Smooth muscle cell (in vitro differentiated cells): ENCODE measurements around the gene TMEM184A. TPM values are rescaled to one million over a fixed set of nuclear protein-coding genes. Genes with fewer than 3 reads are reported as not detected.

Source experiments
- DNase-seq: peaks from one replicate; lab custom pipeline; 2025; ENCODE audit not compliant: unreplicated experiment; lab: John Stamatoyannopoulos, UW
- H2AFZ ChIP-seq: fragments of 200-600 bp; sonication (generic); 2 replicates; pipeline ENCODE4 v1.6.0; 2016; ENCODE audit warnings: antibody characterized with exemption, low read depth, mild to moderate bottlenecking
- H3F3A ChIP-seq: fragments of 200-600 bp; sonication (generic); 2 replicates; pipeline ENCODE4 v1.6.0; 2017; ENCODE audit warnings: antibody characterized with exemption, low read depth
- H3K27ac ChIP-seq: fragments of 200-600 bp; sonication (generic); 2 replicates; pipeline ENCODE4 v1.5.1; 2016; ENCODE audit warnings: low read depth, mild to moderate bottlenecking
- H3K27me3 ChIP-seq: fragments of 200-600 bp; sonication (generic); 2 replicates; pipeline ENCODE4 v1.6.1; 2016; ENCODE audit warnings: low read depth, mild to moderate bottlenecking
- H3K36me3 ChIP-seq: fragments of 200-600 bp; sonication (generic); 2 replicates; pipeline ENCODE4 v1.5.1; 2016; ENCODE audit warnings: low read depth
- H3K4me1 ChIP-seq: fragments of 200-600 bp; sonication (generic); 2 replicates; pipeline ENCODE4 v1.5.1; 2016; ENCODE audit warnings: low read depth
- H3K4me2 ChIP-seq: fragments of 200-600 bp; sonication (generic); 2 replicates; pipeline ENCODE4 v1.6.0; 2016; ENCODE audit warnings: mild to moderate bottlenecking
- H3K4me3 ChIP-seq: fragments of 200-600 bp; sonication (generic); 2 replicates; pipeline ENCODE4 v1.5.1; 2016; ENCODE audit warnings: mild to moderate bottlenecking
- H3K79me2 ChIP-seq: fragments of 200-600 bp; sonication (generic); 2 replicates; pipeline ENCODE4 v1.6.0; 2016; ENCODE audit warnings: low read depth, mild to moderate bottlenecking
- H3K9ac ChIP-seq: fragments of 200-600 bp; sonication (generic); 2 replicates; pipeline ENCODE4 v1.6.0; 2016; ENCODE audit warnings: low read depth
- H3K9me3 ChIP-seq: fragments of 200-600 bp; sonication (generic); replicated peaks from 2 replicates; pipeline ENCODE4 v1.5.1; 2016; ENCODE audit warnings: low read depth
- H4K20me1 ChIP-seq: fragments of 200-600 bp; sonication (generic); 2 replicates; pipeline ENCODE4 v1.6.0; 2016; ENCODE audit warnings: low read depth
- CTCF ChIP-seq: fragments of 200-600 bp; sonication (generic); IDR thresholded peaks from 2 replicates; pipeline ENCODE4 v1.5.1; 2017; ENCODE audit warnings: borderline replicate concordance, mild to moderate bottlenecking, antibody characterized with exemption; ENCODE audit not compliant: insufficient read depth, poor library complexity, severe bottlenecking
- WGBS: methylation state at CpG from one replicate; pipeline ENCODE4 v1.1.7; 2016; ENCODE audit warnings: low lambda C conversion rate; 5-methylcytosine and 5-hydroxymethylcytosine counted together
- polyA plus RNA-seq: library from polyadenylated mRNA; unstranded; fragments of >200 nt; fragmentation: Nextera tagmentation; extraction: Ambion mirVana; gene quantifications from 2 replicates; pipeline ENCODE4 v1.2.1, GENCODE V29; 2016
- total RNA-seq: library from RNA; depleted of rRNA; stranded (reverse); fragments of >200 nt; gene quantifications from 2 replicates; pipeline ENCODE4 v1.2.3, GENCODE V29; 2014

Gene TMEM184A
- total and polyA plus RNA-seq, 2 experiments from 2014 or later = 1.6 to 4.8 TPM

- Histone ChIP-seq H3K79me2 (no peaks in the 10 kb centered on the region), H3K36me3 (no peaks in the 10 kb centered on the region), H3K27me3 (no peaks in the 10 kb centered on the region), H3K9ac (no peak overlapping the region), H3K27ac (no peak overlapping the region), H3K4me1 (no peaks in the 10 kb centered on the region), H3K9me3 (no peaks in the 10 kb centered on the region), H3F3A (no peaks in the 10 kb centered on the region), H3K4me3 (no peak overlapping the region), H4K20me1 (no peaks in the 10 kb centered on the region), H3K4me2 (no peak overlapping the region), H2AFZ (no peak overlapping the region)
- 91% methylated on average over 40 of the region's 41 CpGs for WGBS
- TF ChIP-seq CTCF = no peak
- DNase-seq = no peak
Observed at GRCh38 chr7:1544178-1544895, 11.7 kb downstream of the TMEM184A start.

GRCh38 chr7:1543826-1544177 is 12.2 kb downstream of the TMEM184A start:
- H3K9me3 ChIP-seq = no peaks in the 10 kb centered on the region
- H3K4me1 ChIP-seq = no peaks in the 10 kb centered on the region
- no peaks in the 10 kb centered on the region for H3K27me3 ChIP-seq
- no peak overlapping the region for H3K4me2 ChIP-seq
- DNase-seq = no peak
- no peaks in the 10 kb centered on the region for H3F3A ChIP-seq
- TF ChIP-seq CTCF = no peak
- H3K79me2 ChIP-seq = peaks cover 1% of the 10 kb centered on the region
- H3K9ac ChIP-seq = no peak overlapping the region
- H4K20me1 ChIP-seq = no peaks in the 10 kb centered on the region
- no peak overlapping the region for H2AFZ ChIP-seq
- H3K36me3 ChIP-seq = no peaks in the 10 kb centered on the region
- WGBS = 94% methylated on average over 6 of the region's 6 CpGs
- H3K27ac ChIP-seq = no peak overlapping the region
- H3K4me3 ChIP-seq = no peak overlapping the region

GRCh38 chr7:1542841-1543747 is 12.9 kb downstream of the TMEM184A start:
- WGBS = 94% methylated on average over 38 of the region's 38 CpGs
- no peak for DNase-seq
- no peaks in the 10 kb centered on the region for H3K4me1 ChIP-seq
- no peaks in the 10 kb centered on the region for H3K27me3 ChIP-seq
- no peak overlapping the region for H2AFZ ChIP-seq
- no peak overlapping the region for H3K27ac ChIP-seq
- H3F3A ChIP-seq = no peaks in the 10 kb centered on the region
- H4K20me1 ChIP-seq = no peaks in the 10 kb centered on the region
- peaks cover 8% of the 10 kb centered on the region for H3K79me2 ChIP-seq
- H3K9me3 ChIP-seq = no peaks in the 10 kb centered on the region
- no peak overlapping the region for H3K4me3 ChIP-seq
- no peak for TF ChIP-seq CTCF
- no peaks in the 10 kb centered on the region for H3K36me3 ChIP-seq
- no peak overlapping the region for H3K4me2 ChIP-seq
- H3K9ac ChIP-seq = no peak overlapping the region
